ENCODE measurements around the gene CABLES1. TPM values are rescaled to one million over a fixed set of nuclear protein-coding genes. Genes with fewer than 3 reads are reported as not detected.

The CABLES1 gene
- total RNA-seq, 1 experiment from 2014 or later: 11.8 TPM

DNA sequence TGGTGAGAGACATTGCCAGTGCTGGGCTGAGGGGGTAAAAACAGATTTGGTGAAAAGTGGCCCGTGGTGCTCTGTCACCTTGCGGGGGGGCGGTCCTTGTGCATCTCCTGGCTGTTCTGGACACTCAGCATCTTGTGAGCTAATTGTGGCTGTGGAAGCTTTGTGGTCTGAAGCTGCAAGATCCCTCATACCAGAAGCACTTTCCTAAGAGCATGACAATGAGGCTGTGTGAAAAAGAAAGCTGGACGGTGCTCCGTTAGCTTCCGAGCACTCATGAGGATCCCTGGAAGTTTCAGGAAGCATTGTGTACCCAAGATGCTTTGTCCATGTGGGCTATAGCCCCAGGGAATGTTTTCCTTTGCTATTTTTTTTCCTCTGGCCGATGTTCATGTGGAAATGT, 74.5 kb downstream of the CABLES1 start:
- no peaks in the 10 kb centered on the region for H4K20me1 ChIP-seq (ENCODE audit: insufficient read depth)
- ChIA-PET CTCF (no interaction called here), POLR2A (ENCODE audit: unreplicated experiment) (no interaction called here)
- intact Hi-C loops (cut with micrococcal nuclease; ENCODE audit: unreplicated experiment): no loop called here
- H2AFZ ChIP-seq: no peak overlapping the region
- DNase-seq: no peak
- H3K4me2 ChIP-seq: no peak overlapping the region
- no peaks in the 10 kb centered on the region for H3K9me2 ChIP-seq (ENCODE audit: insufficient read depth)
- H3K27me3 ChIP-seq (ENCODE audit: insufficient read depth, low read depth): no peaks in the 10 kb centered on the region
- H3K36me3 ChIP-seq (ENCODE audit: low read depth): no peaks in the 10 kb centered on the region
- H3K9me3 ChIP-seq (ENCODE audit: insufficient read depth, low read depth): no peaks in the 10 kb centered on the region
- H3K27ac ChIP-seq: no peak overlapping the region
- TF ChIP-seq EZH2 (IDR thresholded peaks at IDR 0.05; ENCODE audit: low read depth): no peak
- TF ChIP-seq, protein P1, sequence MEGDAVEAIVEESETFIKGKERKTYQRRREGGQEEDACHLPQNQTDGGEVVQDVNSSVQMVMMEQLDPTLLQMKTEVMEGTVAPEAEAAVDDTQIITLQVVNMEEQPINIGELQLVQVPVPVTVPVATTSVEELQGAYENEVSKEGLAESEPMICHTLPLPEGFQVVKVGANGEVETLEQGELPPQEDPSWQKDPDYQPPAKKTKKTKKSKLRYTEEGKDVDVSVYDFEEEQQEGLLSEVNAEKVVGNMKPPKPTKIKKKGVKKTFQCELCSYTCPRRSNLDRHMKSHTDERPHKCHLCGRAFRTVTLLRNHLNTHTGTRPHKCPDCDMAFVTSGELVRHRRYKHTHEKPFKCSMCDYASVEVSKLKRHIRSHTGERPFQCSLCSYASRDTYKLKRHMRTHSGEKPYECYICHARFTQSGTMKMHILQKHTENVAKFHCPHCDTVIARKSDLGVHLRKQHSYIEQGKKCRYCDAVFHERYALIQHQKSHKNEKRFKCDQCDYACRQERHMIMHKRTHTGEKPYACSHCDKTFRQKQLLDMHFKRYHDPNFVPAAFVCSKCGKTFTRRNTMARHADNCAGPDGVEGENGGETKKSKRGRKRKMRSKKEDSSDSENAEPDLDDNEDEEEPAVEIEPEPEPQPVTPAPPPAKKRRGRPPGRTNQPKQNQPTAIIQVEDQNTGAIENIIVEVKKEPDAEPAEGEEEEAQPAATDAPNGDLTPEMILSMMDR (conservative IDR thresholded peaks at IDR 0.05): no peak
- no TSS peak for BruUV-seq (replicated peaks)
- no peaks in the 10 kb centered on the region for H3K79me2 ChIP-seq (ENCODE audit: low read depth)
- no peaks in the 10 kb centered on the region for H3K4me1 ChIP-seq (replicated peaks; ENCODE audit: insufficient read depth)
- H3K4me3 ChIP-seq: no peak overlapping the region
- no peaks in the 10 kb centered on the region for H3F3A ChIP-seq (ENCODE audit: insufficient read depth, low read depth)

DNA sequence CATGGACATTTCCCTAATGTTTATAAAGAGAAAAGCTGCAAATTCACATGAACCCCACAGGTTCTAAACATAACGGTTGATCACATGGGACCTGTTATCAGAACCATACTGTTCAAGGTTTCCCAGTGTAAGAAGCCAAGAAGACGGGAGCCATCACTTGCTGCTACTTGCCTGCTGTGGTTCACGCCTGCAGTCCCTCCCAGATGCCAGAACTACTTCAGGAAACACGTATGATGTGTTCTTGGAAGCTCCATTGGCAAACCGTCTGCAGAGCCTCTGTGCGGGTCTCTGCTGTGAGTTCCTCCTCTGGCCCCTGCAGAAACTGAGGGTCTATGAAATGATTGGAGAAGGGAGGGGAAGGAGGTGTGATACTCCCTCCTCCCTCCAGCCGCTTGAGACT, 75.2 kb downstream of the CABLES1 start:
- Histone ChIP-seq H3K9me3 (ENCODE audit: insufficient read depth, low read depth) (no peaks in the 10 kb centered on the region), H3K9me2 (ENCODE audit: insufficient read depth) (no peaks in the 10 kb centered on the region), H3K27me3 (ENCODE audit: insufficient read depth, low read depth) (no peaks in the 10 kb centered on the region), H3F3A (ENCODE audit: insufficient read depth, low read depth) (no peaks in the 10 kb centered on the region), H3K79me2 (ENCODE audit: low read depth) (no peaks in the 10 kb centered on the region), H2AFZ (no peak overlapping the region), H3K4me3 (no peak overlapping the region), H3K4me1 (replicated peaks; ENCODE audit: insufficient read depth) (no peaks in the 10 kb centered on the region), H3K27ac (no peak overlapping the region), H3K36me3 (ENCODE audit: low read depth) (no peaks in the 10 kb centered on the region), H3K4me2 (no peak overlapping the region), H4K20me1 (ENCODE audit: insufficient read depth) (no peaks in the 10 kb centered on the region)
- POLR2A ChIA-PET (ENCODE audit: unreplicated experiment): no interaction called here
- no peak for DNase-seq
- intact Hi-C loops (cut with micrococcal nuclease; ENCODE audit: unreplicated experiment): no loop called here
- no TSS peak for BruUV-seq (replicated peaks)
- CTCF ChIA-PET: no interaction called here
- TF ChIP-seq, protein P1 (conservative IDR thresholded peaks at IDR 0.05): no peak
- TF ChIP-seq EZH2 (IDR thresholded peaks at IDR 0.05; ENCODE audit: low read depth): no peak

DNA sequence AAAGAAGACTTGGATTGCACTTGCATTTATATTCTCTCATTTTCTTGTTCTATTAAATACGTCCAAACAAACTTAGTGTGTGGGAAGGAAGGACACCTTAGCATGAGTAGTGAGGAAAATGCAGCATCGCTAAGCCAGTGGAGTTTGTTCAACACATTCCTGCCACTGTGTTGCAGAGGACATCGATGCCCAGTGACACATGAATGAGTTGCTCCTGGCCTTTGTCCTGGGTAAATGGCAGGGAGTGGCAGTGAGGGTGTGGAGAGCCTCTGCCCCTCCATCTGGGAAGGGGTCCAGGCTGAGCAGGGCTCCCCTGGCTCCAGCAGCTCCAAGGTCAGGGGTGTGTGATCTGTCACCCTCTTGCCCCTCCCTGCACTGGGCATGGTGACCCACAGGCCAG, 75.9 kb downstream of the CABLES1 start:
- Histone ChIP-seq H3K4me2 (no peak overlapping the region), H3K4me1 (replicated peaks; ENCODE audit: insufficient read depth) (no peaks in the 10 kb centered on the region), H3K9me2 (ENCODE audit: insufficient read depth) (no peaks in the 10 kb centered on the region), H3K27me3 (ENCODE audit: insufficient read depth, low read depth) (no peaks in the 10 kb centered on the region), H2AFZ (no peak overlapping the region), H3K79me2 (ENCODE audit: low read depth) (no peaks in the 10 kb centered on the region), H3K36me3 (ENCODE audit: low read depth) (no peaks in the 10 kb centered on the region), H3K4me3 (no peak overlapping the region), H3F3A (ENCODE audit: insufficient read depth, low read depth) (no peaks in the 10 kb centered on the region), H3K27ac (no peak overlapping the region), H3K9me3 (ENCODE audit: insufficient read depth, low read depth) (no peaks in the 10 kb centered on the region), H4K20me1 (ENCODE audit: insufficient read depth) (no peaks in the 10 kb centered on the region)
- no peak for DNase-seq
- intact Hi-C loops (cut with micrococcal nuclease; ENCODE audit: unreplicated experiment): no loop called here
- POLR2A ChIA-PET (ENCODE audit: unreplicated experiment): no interaction called here
- CTCF ChIA-PET: no interaction called here
- TF ChIP-seq EZH2 (IDR thresholded peaks at IDR 0.05; ENCODE audit: low read depth): no peak
- TF ChIP-seq, protein P1 (conservative IDR thresholded peaks at IDR 0.05): no peak
- BruUV-seq (replicated peaks): no TSS peak
